ENCODE results near the gene IGSF10.
A peak's percentile ranks its signal among the peaks of the same experiment; 100 is the strongest.

The IGSF10 gene

GRCh38 chr3:151459358-151459757 lies 1.5 kb downstream of the IGSF10 start:
- no peak for DNase-seq

GRCh38 chr3:151456065-151456464 lies 4.8 kb downstream of the IGSF10 start:
- no peak for DNase-seq

- DNase-seq = no peak
Observed at GRCh38 chr3:151452841-151453240, 8.0 kb downstream of the IGSF10 start.

- no peak for DNase-seq
Observed at GRCh38 chr3:151452368-151452767, 8.5 kb downstream of the IGSF10 start.

GRCh38 chr3:151446002-151446340 lies 14.9 kb downstream of the IGSF10 start:
- DNase-seq = no peak

GRCh38 chr3:151445273-151446001 lies 15.4 kb downstream of the IGSF10 start:
- DNase-seq = no peak

- DNase-seq = no peak
Observed at GRCh38 chr3:151443583-151443982, 17.3 kb downstream of the IGSF10 start.

GRCh38 chr3:151440940-151441339 lies 19.9 kb downstream of the IGSF10 start:
- no peak for DNase-seq

GRCh38 chr3:151439652-151440125 lies 21.2 kb downstream of the IGSF10 start:
- peak; percentile 19 for DNase-seq

GRCh38 chr3:151437906-151438305 lies 23.0 kb downstream of the IGSF10 start:
- DNase-seq = no peak

GRCh38 chr3:151436675-151437446 lies 24.0 kb downstream of the IGSF10 start:
- DNase-seq = no peak

GRCh38 chr3:151434151-151434890 lies 26.5 kb downstream of the IGSF10 start:
- DNase-seq = no peak

- DNase-seq = no peak
Observed at GRCh38 chr3:151432616-151433372, 28.1 kb downstream of the IGSF10 start.

GRCh38 chr3:151431940-151432339 lies 28.9 kb downstream of the IGSF10 start:
- no peak for DNase-seq

GRCh38 chr3:151430821-151431484 lies 29.9 kb downstream of the IGSF10 start:
- DNase-seq = no peak

- DNase-seq = no peak
Observed at GRCh38 chr3:151428386-151428785, 32.5 kb downstream of the IGSF10 start.

GRCh38 chr3:151426341-151426657 lies 34.6 kb downstream of the IGSF10 start:
- no peak for DNase-seq

- no peak for DNase-seq
Observed at GRCh38 chr3:151425627-151426340, 35.1 kb downstream of the IGSF10 start.

- DNase-seq = no peak
Observed at GRCh38 chr3:151423091-151423490, 37.8 kb downstream of the IGSF10 start.

GRCh38 chr3:151421938-151422337 lies 38.9 kb downstream of the IGSF10 start:
- DNase-seq = no peak

GRCh38 chr3:151419806-151420205 lies 41.1 kb downstream of the IGSF10 start:
- DNase-seq = no peak

GRCh38 chr3:151415289-151415688 lies 45.6 kb downstream of the IGSF10 start:
- no peak for DNase-seq
